ENCODE measurements around the gene IL17RC.

The IL17RC gene

GRCh38 chr3:9906480-9906879 lies 10.4 kb upstream of the IL17RC start:
- DNase-seq: no peak
- no peaks in the 10 kb centered on the region for H3K36me3 ChIP-seq
- TF ChIP-seq CTCF (IDR thresholded peaks at IDR 0.05; ENCODE audit: low read depth, low read length): no peak
- H3K27me3 ChIP-seq: no peaks in the 10 kb centered on the region
- H3K4me1 ChIP-seq: no peaks in the 10 kb centered on the region
- H3K9me3 ChIP-seq: no peaks in the 10 kb centered on the region
- H3K4me3 ChIP-seq (ENCODE audit: low read depth, low read length): no peak overlapping the region

- Histone ChIP-seq H3K9me3 (no peaks in the 10 kb centered on the region), H3K4me1 (no peaks in the 10 kb centered on the region), H3K4me3 (ENCODE audit: low read depth, low read length) (no peak overlapping the region), H3K36me3 (no peaks in the 10 kb centered on the region), H3K27me3 (no peaks in the 10 kb centered on the region)
- DNase-seq: no peak
- TF ChIP-seq CTCF (IDR thresholded peaks at IDR 0.05; ENCODE audit: low read depth, low read length): no peak
Measured at GRCh38 chr3:9908286-9908685, 8.6 kb upstream of the IL17RC start.

GRCh38 chr3:9909221-9910013 lies 7.5 kb upstream of the IL17RC start:
- no peak for DNase-seq
- no peaks in the 10 kb centered on the region for H3K9me3 ChIP-seq
- TF ChIP-seq CTCF (IDR thresholded peaks at IDR 0.05; ENCODE audit: low read depth, low read length): no peak
- H3K4me1 ChIP-seq: no peaks in the 10 kb centered on the region
- H3K36me3 ChIP-seq: no peaks in the 10 kb centered on the region
- H3K4me3 ChIP-seq (ENCODE audit: low read depth, low read length): no peak overlapping the region
- H3K27me3 ChIP-seq: no peaks in the 10 kb centered on the region

- no peaks in the 10 kb centered on the region for H3K36me3 ChIP-seq
- peaks cover 5% of the 10 kb centered on the region; the same call in 1 of the 2 replicates for H3K4me1 ChIP-seq
- H3K9me3 ChIP-seq: no peaks in the 10 kb centered on the region
- no peaks in the 10 kb centered on the region for H3K27me3 ChIP-seq
- TF ChIP-seq CTCF (IDR thresholded peaks at IDR 0.05; ENCODE audit: low read depth, low read length): no peak
- DNase-seq: no peak
- H3K4me3 ChIP-seq (ENCODE audit: low read depth, low read length): no peak overlapping the region
Measured at GRCh38 chr3:9911863-9912262, 5.0 kb upstream of the IL17RC start.

- Histone ChIP-seq H3K9me3 (no peaks in the 10 kb centered on the region), H3K4me3 (ENCODE audit: low read depth, low read length) (no peak overlapping the region), H3K27me3 (no peaks in the 10 kb centered on the region), H3K4me1 (peaks cover 5% of the 10 kb centered on the region; the same call in 1 of the 2 replicates), H3K36me3 (no peaks in the 10 kb centered on the region)
- no peak for TF ChIP-seq CTCF (IDR thresholded peaks at IDR 0.05; ENCODE audit: low read depth, low read length)
- no peak for DNase-seq
Measured at GRCh38 chr3:9912294-9912935, 4.5 kb upstream of the IL17RC start.

GRCh38 chr3:9913601-9914000 lies 3.3 kb upstream of the IL17RC start:
- no peak for TF ChIP-seq CTCF (IDR thresholded peaks at IDR 0.05; ENCODE audit: low read depth, low read length)
- Histone ChIP-seq H3K4me3 (ENCODE audit: low read depth, low read length) (no peak overlapping the region), H3K4me1 (peaks cover 5% of the 10 kb centered on the region; the same call in 1 of the 2 replicates)

More at GRCh38 chr3:9913601-9914000, 3.3 kb upstream of the IL17RC start:
- peak; percentile 15 for DNase-seq
- Histone ChIP-seq H3K27me3 (no peaks in the 10 kb centered on the region), H3K36me3 (no peaks in the 10 kb centered on the region), H3K9me3 (no peaks in the 10 kb centered on the region)
